ENCODE measurements around the gene CLIC3.

Gene CLIC3

DNA sequence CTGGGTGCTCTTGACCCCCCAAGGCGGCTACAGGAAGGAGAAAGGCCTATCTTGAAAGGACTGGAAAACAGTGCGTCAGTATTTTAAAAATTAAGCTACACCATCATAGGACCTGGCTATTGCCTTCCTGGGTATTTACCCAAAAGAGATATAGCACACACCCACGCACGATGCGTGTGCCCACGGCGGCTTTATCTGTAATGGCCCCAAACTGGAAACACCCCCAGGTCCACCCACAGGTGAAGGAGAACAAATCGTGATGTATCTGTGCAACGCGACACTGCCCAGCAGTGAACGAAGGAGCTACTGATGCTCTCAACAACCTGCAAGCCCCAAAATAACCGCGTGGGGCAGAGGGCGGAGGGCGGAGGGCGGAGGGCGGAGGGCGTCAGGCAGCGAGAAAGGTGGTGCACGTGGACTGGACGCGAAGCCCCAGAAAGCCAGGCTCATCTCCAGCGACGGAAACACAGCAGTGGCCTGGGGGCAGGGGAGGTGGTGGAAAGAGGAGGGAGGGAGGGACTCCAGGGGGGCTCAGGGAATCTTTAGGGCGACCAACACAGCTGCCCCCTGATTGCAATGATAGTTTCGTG, 31.4 kb downstream of the CLIC3 start:
- FAIRE-seq = no peak
- DNase-seq (ENCODE audit: insufficient read length) = no peak
- no peak for TF ChIP-seq POLR2A (IDR thresholded peaks at IDR 0.05; ENCODE audit: low read depth, low read length)
- TF ChIP-seq POLR2AphosphoS5 (IDR thresholded peaks at IDR 0.05; ENCODE audit: low read depth, low read length) = no peak
- no peak for TF ChIP-seq TAF1 (IDR thresholded peaks at IDR 0.05; ENCODE audit: borderline replicate concordance, low read depth, low read length)

DNA sequence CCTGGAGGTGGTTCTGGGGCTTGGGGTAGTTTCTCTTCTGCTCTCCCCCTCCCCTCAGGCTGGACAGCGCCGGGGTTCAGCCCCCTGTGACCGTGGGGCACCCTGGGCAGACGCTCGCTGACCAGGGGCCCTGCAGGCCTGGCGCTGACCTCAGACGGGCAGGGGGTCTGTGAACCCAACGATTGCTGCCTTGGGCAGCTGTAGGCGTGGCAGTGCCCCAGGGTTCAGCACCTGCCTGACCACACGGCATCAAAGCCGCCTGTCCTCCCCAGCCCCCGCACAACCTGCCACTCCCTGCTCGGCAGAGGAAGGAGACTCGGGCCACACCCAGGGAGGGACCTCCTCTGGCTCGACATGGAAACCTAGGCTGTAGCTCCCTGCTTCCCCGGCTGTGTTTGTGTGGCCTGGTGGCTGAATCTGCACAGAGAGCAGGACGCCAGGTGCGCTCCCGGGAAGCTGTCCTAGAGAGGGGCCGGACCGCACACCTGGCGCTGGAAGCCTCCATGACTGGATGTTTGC, 32.1 kb downstream of the CLIC3 start:
- FAIRE-seq (no peak), DNase-seq (ENCODE audit: insufficient read length) (no peak)

DNA sequence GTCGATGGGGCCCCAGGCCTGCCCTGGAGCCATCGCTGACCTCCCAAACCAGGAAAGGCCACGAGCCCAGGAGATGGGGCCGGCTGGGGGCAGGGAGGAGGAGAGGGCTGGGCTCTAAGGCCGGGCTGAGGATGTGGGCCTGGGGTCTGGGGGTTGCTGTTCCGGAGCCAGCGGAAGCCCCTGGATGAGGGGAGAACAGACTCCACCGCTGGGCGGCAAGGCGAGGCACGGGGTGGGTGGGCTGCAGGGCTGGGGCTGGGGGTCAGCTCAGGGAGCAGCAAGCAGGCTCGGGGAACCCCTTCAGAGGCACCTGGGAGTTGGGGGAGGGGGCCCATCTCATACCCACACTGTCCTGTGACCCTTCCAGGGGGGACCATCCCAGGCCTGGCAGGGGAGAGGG, 32.6 kb downstream of the CLIC3 start:
- DNase-seq (ENCODE audit: insufficient read length) (no peak), FAIRE-seq (no peak)
- no peak for TF ChIP-seq POLR2AphosphoS5 (IDR thresholded peaks at IDR 0.05; ENCODE audit: low read depth, low read length)
- no peak for TF ChIP-seq TAF1 (IDR thresholded peaks at IDR 0.05; ENCODE audit: borderline replicate concordance, low read depth, low read length)
- no peak for TF ChIP-seq POLR2A (IDR thresholded peaks at IDR 0.05; ENCODE audit: low read depth, low read length)

More for the DNA sequence above, 32.1 kb downstream of the CLIC3 start:
- TF ChIP-seq TAF1 (IDR thresholded peaks at IDR 0.05; ENCODE audit: borderline replicate concordance, low read depth, low read length) (no peak), POLR2AphosphoS5 (IDR thresholded peaks at IDR 0.05; ENCODE audit: low read depth, low read length) (no peak)

DNA sequence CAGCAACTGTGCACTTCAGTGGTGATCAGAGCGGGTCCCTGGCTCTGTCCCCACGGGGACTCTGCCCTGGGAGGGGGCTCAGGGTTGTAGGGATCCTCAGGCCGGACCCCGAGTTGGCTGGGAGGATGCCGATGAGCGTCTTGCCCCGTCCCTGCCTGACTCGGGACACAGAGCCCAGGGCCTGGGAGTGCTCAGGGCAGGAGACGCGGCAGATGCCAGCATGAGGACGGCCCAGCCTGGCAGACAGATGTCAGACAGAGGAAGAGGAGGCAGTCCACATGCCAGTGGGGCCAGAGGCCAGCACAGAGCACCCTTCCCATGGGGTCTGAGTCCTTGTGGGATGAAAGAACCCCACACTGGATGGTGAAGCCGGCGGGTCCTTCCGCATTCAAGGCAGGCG, 33.0 kb downstream of the CLIC3 start:
- no peak for TF ChIP-seq POLR2A (IDR thresholded peaks at IDR 0.05; ENCODE audit: low read depth, low read length)
- no peak for TF ChIP-seq TAF1 (IDR thresholded peaks at IDR 0.05; ENCODE audit: borderline replicate concordance, low read depth, low read length)
- no peak for TF ChIP-seq POLR2AphosphoS5 (IDR thresholded peaks at IDR 0.05; ENCODE audit: low read depth, low read length)
- DNase-seq (ENCODE audit: insufficient read length) = no peak
- no peak for FAIRE-seq

DNA sequence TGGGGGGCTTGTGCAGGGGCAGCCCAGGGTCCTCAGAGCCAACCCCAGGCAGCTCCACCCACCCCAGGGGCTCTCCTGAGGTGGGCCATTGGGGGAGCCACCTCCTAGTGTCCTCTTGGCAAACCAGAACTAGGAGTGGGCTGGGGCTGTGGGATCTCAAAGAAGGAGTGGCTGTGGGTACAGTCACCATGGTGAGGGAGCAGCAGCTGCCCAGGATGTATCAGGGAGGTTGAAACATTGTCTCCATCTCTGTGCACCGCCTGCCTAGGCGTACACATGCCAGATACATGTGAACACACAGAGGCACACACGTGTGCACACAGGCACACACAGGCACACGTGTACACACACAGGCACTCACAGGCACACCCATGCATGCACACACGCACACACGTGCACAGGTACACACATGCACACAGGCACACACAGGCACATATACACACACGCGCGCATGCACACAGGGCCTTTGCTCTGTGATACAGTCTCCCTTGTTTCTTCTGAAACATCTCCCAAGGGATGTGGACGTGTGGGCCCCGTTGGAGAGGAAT, 33.6 kb downstream of the CLIC3 start:
- TF ChIP-seq POLR2AphosphoS5 (IDR thresholded peaks at IDR 0.05; ENCODE audit: low read depth, low read length) = no peak
- TF ChIP-seq TAF1 (IDR thresholded peaks at IDR 0.05; ENCODE audit: borderline replicate concordance, low read depth, low read length) = no peak
- no peak for TF ChIP-seq POLR2A (IDR thresholded peaks at IDR 0.05; ENCODE audit: low read depth, low read length)
- FAIRE-seq = no peak

DNA sequence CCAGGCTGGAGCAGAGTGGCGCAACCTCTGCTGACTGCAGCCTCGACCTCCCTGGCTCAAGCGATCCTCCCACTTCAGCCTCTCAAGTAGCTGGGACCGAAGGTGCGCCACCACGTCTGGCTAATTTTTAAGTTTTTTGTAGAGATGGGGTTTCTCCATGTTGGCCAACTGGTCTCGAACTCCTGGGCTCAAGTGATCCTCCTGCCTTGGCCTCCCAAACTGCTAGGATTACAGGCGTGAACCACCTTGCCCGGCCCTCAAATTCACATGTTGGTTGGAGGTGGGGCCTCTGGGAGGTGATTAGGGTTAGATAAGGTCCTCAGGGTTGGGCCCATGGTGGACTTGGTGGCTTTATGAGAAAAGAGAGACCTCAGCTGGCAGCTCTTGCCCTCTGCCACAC, 34.2 kb downstream of the CLIC3 start:
- TF ChIP-seq POLR2A (IDR thresholded peaks at IDR 0.05; ENCODE audit: low read depth, low read length) = no peak
- no peak for TF ChIP-seq TAF1 (IDR thresholded peaks at IDR 0.05; ENCODE audit: borderline replicate concordance, low read depth, low read length)
- no peak for TF ChIP-seq POLR2AphosphoS5 (IDR thresholded peaks at IDR 0.05; ENCODE audit: low read depth, low read length)
- FAIRE-seq (no peak), DNase-seq (ENCODE audit: insufficient read length) (no peak)

More for the DNA sequence above, 33.6 kb downstream of the CLIC3 start:
- DNase-seq (ENCODE audit: insufficient read length) = no peak

DNA sequence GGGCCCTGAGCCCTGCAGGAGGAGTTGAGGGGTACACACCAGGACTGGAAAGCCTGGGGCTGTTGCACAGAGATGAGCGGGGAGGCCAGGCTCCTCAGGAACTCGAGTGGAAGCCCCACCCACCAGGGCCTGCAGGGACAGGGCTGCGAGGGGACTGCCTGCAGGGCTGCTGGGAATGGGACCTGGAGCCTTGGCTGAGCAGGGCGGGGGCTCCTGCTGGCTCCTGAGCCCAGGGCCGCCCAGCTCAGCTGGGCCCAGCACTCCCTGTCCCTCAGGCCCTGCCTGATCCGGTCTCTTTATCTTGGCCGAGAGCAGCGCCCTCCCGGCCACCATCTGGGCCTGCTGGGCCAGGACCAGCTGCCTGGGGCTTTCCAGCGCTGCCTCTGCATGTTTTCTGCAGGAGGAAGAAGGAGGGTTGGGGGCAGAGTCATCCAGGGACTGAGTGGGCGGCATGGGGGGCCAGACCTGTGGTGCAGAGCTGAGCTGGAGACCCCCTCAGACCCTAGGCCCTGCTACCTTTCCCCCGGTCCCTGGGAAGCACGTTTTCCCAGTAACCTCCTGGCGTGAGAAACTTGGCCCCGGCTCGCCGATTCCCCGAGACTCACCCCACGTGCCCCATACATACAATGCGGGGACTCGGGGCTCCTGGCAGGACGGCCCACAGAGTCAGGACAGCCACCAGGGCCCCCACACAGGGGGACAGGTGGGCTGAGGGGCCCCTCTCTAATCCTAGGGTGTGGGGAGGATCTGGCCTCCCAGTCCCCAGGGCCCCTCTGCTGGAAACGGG, 34.9 kb downstream of the CLIC3 start:
- no peak for DNase-seq (ENCODE audit: insufficient read length)
- FAIRE-seq = no peak

DNA sequence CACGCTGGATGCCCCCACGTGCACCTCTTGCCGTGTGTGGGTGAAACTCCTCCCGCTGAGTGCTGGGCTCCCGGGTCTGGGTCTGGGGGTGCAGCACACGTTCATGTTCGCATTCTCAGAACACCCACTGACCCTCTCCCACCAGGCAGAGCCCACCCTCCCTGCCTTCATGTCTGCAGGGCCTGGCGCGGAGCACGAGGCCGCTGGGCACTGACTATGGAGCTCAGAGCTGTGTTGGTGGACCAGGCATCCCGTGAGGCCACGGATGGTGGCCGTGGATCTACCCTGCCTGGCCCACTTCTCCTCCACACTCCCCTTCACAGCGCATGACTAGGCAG, 35.5 kb downstream of the CLIC3 start:
- DNase-seq (ENCODE audit: insufficient read length) (no peak), FAIRE-seq (no peak)
- no peak for TF ChIP-seq TAF1 (IDR thresholded peaks at IDR 0.05; ENCODE audit: borderline replicate concordance, low read depth, low read length)
- TF ChIP-seq POLR2AphosphoS5 (IDR thresholded peaks at IDR 0.05; ENCODE audit: low read depth, low read length) = no peak
- no peak for TF ChIP-seq POLR2A (IDR thresholded peaks at IDR 0.05; ENCODE audit: low read depth, low read length)

More for the DNA sequence above, 34.9 kb downstream of the CLIC3 start:
- no peak for TF ChIP-seq POLR2A (IDR thresholded peaks at IDR 0.05; ENCODE audit: low read depth, low read length)
- no peak for TF ChIP-seq POLR2AphosphoS5 (IDR thresholded peaks at IDR 0.05; ENCODE audit: low read depth, low read length)
- no peak for TF ChIP-seq TAF1 (IDR thresholded peaks at IDR 0.05; ENCODE audit: borderline replicate concordance, low read depth, low read length)

DNA sequence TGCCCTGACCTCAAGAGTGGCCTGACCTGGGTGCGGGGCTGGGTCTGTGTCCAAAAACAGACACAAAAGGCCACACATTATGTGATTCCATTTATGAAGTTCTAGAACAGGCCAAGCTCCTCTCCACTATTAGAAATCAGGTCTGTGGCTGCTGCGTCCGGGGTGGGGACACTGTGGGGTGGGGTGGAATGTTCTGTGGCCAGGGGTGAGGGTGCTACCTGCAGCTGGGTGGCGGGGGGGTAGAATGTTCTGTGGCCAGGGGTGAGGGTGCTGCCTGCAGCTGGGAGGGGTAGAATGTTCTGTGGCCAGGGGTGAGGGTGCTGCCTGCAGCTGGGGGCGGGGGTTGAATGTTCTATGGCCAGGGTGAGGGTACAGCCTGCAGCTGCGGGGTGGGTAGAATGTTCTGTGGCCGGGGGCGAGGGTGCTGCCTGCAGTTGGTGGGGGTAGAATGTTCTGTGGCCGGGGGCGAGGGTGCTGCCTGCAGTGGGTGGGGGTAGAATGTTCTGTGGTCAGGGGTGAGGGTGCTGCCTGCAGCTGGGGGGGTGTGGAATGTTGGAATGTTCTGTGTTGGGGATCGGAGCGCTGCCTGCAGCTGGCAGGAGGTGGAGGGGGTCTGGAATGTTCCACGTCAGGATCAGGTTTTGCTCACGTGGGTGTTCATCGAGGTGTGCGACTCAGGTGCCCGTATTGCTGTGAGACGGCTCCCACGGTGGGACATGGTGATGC, 36.0 kb downstream of the CLIC3 start:
- no peak for FAIRE-seq
- TF ChIP-seq POLR2AphosphoS5 (IDR thresholded peaks at IDR 0.05; ENCODE audit: low read depth, low read length) = no peak
- TF ChIP-seq TAF1 (IDR thresholded peaks at IDR 0.05; ENCODE audit: borderline replicate concordance, low read depth, low read length) = no peak
- no peak for TF ChIP-seq POLR2A (IDR thresholded peaks at IDR 0.05; ENCODE audit: low read depth, low read length)
- DNase-seq (ENCODE audit: insufficient read length) = no peak

DNA sequence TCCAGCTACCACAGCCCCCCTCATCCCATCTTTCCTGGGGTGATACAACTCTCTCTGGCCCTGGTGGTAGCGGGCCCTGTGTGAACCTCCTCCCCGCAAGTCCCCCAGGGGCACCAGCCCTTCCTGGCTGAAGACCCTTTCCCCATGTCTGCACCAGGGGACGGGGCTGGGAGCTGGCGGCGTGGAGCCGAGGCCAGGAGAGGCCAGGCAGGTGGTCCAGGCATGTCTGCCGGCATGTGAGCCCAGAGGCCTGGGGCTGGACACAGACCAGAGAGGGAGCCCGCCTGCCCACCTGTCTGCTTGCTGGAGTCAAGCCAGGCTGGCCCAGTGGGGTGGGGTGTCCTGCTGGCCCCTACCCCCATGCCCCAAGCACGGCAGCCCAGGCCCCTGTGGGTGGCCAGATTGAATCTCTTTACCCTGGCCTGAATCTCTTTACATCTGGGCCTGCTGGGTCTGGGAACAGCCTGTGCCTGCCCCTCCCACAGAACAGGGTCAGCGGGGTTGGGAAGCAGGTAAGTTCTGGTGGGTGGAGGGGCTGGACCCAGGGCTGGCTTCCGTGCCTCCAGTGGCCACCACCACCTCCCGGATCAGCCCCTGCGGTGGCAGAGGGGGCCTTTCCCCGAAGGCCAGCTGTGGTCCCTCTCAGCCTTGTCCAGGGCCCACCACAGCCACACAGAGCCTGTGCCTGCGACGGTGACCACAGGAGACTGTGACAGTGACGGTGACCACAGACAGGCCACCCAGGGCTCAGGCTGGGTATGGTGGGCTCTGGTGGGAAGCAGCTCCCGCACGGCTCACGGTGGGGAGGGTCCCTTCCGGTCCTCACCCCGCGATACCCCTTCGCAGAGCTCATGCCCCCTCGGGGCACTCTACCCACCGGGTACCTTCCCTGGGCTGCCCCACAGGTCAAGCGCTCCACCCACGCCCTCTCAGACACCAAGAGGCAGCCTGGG, 37.2 kb downstream of the CLIC3 start:
- FAIRE-seq (no peak), DNase-seq (ENCODE audit: insufficient read length) (no peak)
- no peak for TF ChIP-seq POLR2AphosphoS5 (IDR thresholded peaks at IDR 0.05; ENCODE audit: low read depth, low read length)
- TF ChIP-seq POLR2A (IDR thresholded peaks at IDR 0.05; ENCODE audit: low read depth, low read length) = no peak
- no peak for TF ChIP-seq TAF1 (IDR thresholded peaks at IDR 0.05; ENCODE audit: borderline replicate concordance, low read depth, low read length)
